GM23248 (cell line): Measurements from ENCODE around the gene SHB. TPM values are rescaled to one million over a fixed set of nuclear protein-coding genes. Genes with fewer than 3 reads are reported as not detected.
A peak's percentile ranks its signal among the peaks of the same experiment; 100 is the strongest.

ENCODE experiments used
- DNase-seq: peaks from one replicate; pipeline ENCODE4 v3.0.0-alpha.2; 2015
- H2AFZ ChIP-seq: fragments of 200-600 bp; sonication (generic); 2 replicates; pipeline ENCODE4 v1.6.1; 2016; ENCODE audit warnings: antibody characterized with exemption
- H3F3A ChIP-seq: fragments of 200-600 bp; sonication (generic); 2 replicates; pipeline ENCODE4 v1.6.1; 2016; ENCODE audit warnings: mild to moderate bottlenecking, antibody characterized with exemption, mixed run types; ENCODE audit not compliant: insufficient read depth
- H3K27ac ChIP-seq: fragments of 200-600 bp; sonication (generic); 2 replicates; pipeline ENCODE4 v1.5.1; 2016; ENCODE audit warnings: mild to moderate bottlenecking
- H3K27me3 ChIP-seq: fragments of 200-600 bp; sonication (generic); replicated peaks from 2 replicates; pipeline ENCODE4 v1.6.1; 2016; ENCODE audit warnings: mild to moderate bottlenecking; ENCODE audit not compliant: insufficient read depth
- H3K36me3 ChIP-seq: fragments of 200-600 bp; sonication (generic); 2 replicates; pipeline ENCODE4 v1.6.1; 2016; ENCODE audit warnings: low read depth, mild to moderate bottlenecking
- H3K4me1 ChIP-seq: fragments of 200-600 bp; sonication (generic); 2 replicates; pipeline ENCODE4 v1.6.1; 2016; ENCODE audit warnings: mild to moderate bottlenecking; ENCODE audit not compliant: insufficient read depth
- H3K4me2 ChIP-seq: fragments of 200-600 bp; sonication (generic); one replicate; pipeline ENCODE4 v1.6.1; 2016; ENCODE audit warnings: mild to moderate bottlenecking; ENCODE audit not compliant: unreplicated experiment
- H3K4me3 ChIP-seq: fragments of 200-600 bp; sonication (generic); 2 replicates; pipeline ENCODE4 v1.5.1; 2016; ENCODE audit warnings: mild to moderate bottlenecking
- H3K79me2 ChIP-seq: fragments of 200-600 bp; sonication (generic); 2 replicates; pipeline ENCODE4 v1.6.1; 2016; ENCODE audit warnings: mild to moderate bottlenecking; ENCODE audit not compliant: insufficient read depth
- H3K9ac ChIP-seq: fragments of 200-600 bp; sonication (generic); 2 replicates; pipeline ENCODE4 v1.6.1; 2016; ENCODE audit warnings: mild to moderate bottlenecking
- H3K9me2 ChIP-seq: fragments of 200-600 bp; sonication (generic); 2 replicates; pipeline ENCODE4 v1.6.1; 2016; ENCODE audit warnings: mixed run types, mild to moderate bottlenecking, moderate library complexity; ENCODE audit not compliant: insufficient read depth
- H3K9me3 ChIP-seq: fragments of 200-600 bp; sonication (generic); one replicate; pipeline ENCODE4 v1.6.1; 2017; ENCODE audit warnings: low read depth
- H4K20me1 ChIP-seq: fragments of 200-600 bp; sonication (generic); 2 replicates; pipeline ENCODE4 v1.6.0; 2016; ENCODE audit not compliant: insufficient read depth
- EZH2 ChIP-seq: fragments of 200-600 bp; sonication (generic); IDR thresholded peaks from 2 replicates; pipeline ENCODE4 v1.6.1; 2018; ENCODE audit warnings: antibody characterized with exemption, mild to moderate bottlenecking; ENCODE audit not compliant: insufficient read depth, poor library complexity, severe bottlenecking
- EZH2phosphoT487 ChIP-seq: fragments of 200-600 bp; sonication (generic); IDR thresholded peaks from 2 replicates; pipeline ENCODE4 v1.6.1; 2018; ENCODE audit warnings: antibody characterized with exemption, moderate library complexity, mild to moderate bottlenecking, low read depth; ENCODE audit not compliant: insufficient read depth
- WGBS, 2 experiments: methylation state at CpG; one replicate each; pipeline ENCODE4 v1.1.6; 2015 to 2017; ENCODE audit warnings: low lambda C conversion rate in 2 of 2, low coverage in 1 of 2; ENCODE audit errors: missing lambda C conversion rate in 2 of 2; 5-methylcytosine and 5-hydroxymethylcytosine counted together
- in situ Hi-C: fragments of 300-500 bp; cut with MboI; formaldehyde crosslinking; loops from 2 replicates; pipeline ENCODE4 v1.15.0; 2020
- polyA plus RNA-seq: library from polyadenylated mRNA; unstranded; fragments of >200 nt; fragmentation: Nextera tagmentation; extraction: Ambion mirVana; gene quantifications from 2 replicates; pipeline ENCODE4 v1.2.1, GENCODE V29; 2016
- total RNA-seq: library from RNA; depleted of rRNA; stranded (reverse); fragments of >200 nt; shearing (Covaris generic); gene quantifications from 2 replicates; pipeline ENCODE4 v1.2.3, GENCODE V29; 2014

The SHB gene
- total and polyA plus RNA-seq, 2 experiments from 2014 or later, result 3.9 to 11.1 TPM

DNA sequence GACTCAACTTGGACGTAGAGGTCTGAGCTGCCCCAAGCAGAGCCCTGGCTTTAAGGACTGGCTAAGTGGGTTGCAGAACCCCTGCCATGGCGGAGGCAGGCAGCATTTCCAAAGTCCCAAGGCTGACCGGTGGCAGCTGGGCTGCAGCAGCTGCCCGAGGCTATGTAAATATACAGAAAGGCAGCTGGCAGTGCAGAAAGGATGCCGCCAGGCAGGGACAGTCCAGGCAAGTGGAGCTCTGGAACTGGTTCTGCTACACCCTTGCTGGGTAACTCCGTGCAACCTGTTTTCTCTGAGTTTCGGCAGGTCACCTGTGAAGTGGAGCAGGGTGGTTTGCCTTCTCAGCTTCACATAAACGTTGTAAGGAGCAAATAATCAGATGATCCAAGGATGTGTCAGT lies 46.0 kb downstream of the SHB start:
- H3K9me2 ChIP-seq, result no peaks in the 10 kb centered on the region
- H3K4me1 ChIP-seq, result peaks cover 66% of the 10 kb centered on the region
- H4K20me1 ChIP-seq, result no peaks in the 10 kb centered on the region
- TF ChIP-seq EZH2 (no peak), EZH2phosphoT487 (no peak)
- WGBS, 2 experiments, result 77 to 89% methylated on average over 7 to 8 of the region's 8 CpGs
- no peaks in the 10 kb centered on the region for H3K9me3 ChIP-seq
- in situ Hi-C loops, result no loop called here
- no peaks in the 10 kb centered on the region for H3K36me3 ChIP-seq
- H3K79me2 ChIP-seq, result peaks cover 78% of the 10 kb centered on the region
- H2AFZ ChIP-seq, result no peak overlapping the region
- peaks cover 54% of the 10 kb centered on the region for H3F3A ChIP-seq
- no peak overlapping the region for H3K4me3 ChIP-seq
- no peak for DNase-seq
- H3K27ac ChIP-seq, result no peak overlapping the region
- no peak overlapping the region for H3K4me2 ChIP-seq
- H3K27me3 ChIP-seq, result no peaks in the 10 kb centered on the region
- no peak overlapping the region for H3K9ac ChIP-seq

DNA sequence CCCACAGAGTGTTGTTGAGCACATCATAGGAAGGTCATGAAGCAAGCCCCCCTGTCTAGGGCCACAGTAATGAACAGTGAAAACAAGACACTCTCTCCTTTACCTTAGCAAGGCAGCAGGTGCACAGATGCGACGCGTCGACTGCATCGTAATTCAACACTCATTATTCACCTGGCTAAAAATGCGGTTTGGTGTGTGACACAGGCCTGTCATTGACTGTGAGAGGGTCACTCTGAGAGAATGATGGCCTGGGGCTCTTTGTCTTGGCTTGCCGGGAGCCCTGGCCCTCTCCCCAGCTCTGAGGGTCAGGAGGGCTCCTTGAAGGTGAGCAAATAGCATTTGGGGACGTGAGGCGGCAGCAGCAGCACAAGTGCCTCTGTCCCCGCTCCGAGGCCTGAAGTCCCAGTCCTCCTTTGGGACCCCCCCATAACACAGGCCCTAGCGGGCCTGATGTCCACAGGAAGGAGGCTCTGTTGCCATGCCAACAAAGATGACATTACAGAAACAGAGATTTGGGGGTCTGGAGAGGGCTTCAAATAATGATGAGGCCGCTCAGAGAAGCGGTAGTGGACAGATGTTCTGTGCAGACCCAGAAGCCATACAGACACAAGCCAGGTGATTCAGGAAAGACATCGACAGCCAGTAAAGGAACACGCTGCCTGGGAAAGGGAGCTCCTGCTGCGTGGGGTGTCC lies 46.7 kb downstream of the SHB start:
- no peaks in the 10 kb centered on the region for H3K9me2 ChIP-seq
- H3K4me3 ChIP-seq, result no peak overlapping the region
- H3K4me1 ChIP-seq, result peaks cover 68% of the 10 kb centered on the region
- no peaks in the 10 kb centered on the region for H3K9me3 ChIP-seq
- no peak overlapping the region for H2AFZ ChIP-seq
- peaks cover 71% of the 10 kb centered on the region for H3K79me2 ChIP-seq
- TF ChIP-seq EZH2phosphoT487 (no peak), EZH2 (no peak)
- no peaks in the 10 kb centered on the region for H4K20me1 ChIP-seq
- in situ Hi-C loops, result no loop called here
- H3K36me3 ChIP-seq, result no peaks in the 10 kb centered on the region
- no peak for DNase-seq
- no peak overlapping the region for H3K9ac ChIP-seq
- 93 to 96% methylated on average over 17 of the region's 17 CpGs for WGBS, 2 experiments
- no peak overlapping the region for H3K4me2 ChIP-seq
- H3F3A ChIP-seq, result peaks cover 57% of the 10 kb centered on the region
- no peaks in the 10 kb centered on the region for H3K27me3 ChIP-seq
- no peak overlapping the region for H3K27ac ChIP-seq

DNA sequence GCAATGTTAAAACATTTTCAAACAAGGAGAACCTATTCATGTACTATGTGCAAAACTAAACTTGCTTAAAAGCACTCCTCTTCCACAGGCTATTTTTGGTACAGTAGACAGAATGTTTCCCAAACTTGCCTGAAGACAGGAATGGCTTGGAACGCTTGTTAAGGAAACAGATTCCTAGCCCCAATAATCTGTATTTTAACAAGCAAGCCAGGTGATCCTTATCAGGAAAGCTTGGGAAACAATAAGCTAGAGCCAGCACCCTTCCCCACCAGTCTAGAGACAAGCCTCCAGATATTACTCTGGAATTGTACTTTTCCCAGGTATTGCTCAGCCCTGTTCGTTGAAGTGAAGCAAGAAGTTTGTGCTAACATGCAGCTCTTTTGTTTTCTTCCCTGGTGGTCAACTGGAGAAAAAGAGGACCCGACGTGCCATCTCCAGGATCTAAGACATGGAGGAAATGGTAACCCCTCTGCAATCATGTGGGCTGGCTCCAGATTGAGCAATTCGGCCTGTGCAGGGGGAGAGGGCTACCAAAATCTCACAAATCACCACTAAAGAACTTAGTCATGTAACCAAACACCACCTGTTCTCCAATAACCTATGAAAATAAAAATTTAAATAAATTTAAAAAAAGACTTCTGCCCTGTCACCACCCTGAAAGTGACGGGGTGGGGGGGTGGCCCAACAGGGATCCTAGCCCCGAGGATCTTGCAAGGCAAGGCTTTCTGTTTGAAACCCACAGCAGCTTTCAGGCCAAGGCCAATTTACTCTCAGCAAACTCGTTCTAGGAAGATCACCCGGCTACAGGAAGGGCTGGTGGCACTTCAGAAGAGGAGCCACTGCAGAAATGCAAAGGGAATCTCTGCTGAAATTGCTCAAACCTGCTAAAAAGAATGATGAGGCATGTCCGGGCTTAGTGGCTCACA lies 48.6 kb downstream of the SHB start:
- H2AFZ ChIP-seq, result no peak overlapping the region
- no peaks in the 10 kb centered on the region for H4K20me1 ChIP-seq
- TF ChIP-seq EZH2 (no peak), EZH2phosphoT487 (no peak)
- WGBS, 2 experiments, result 73 to 74% methylated on average over 10 of the region's 10 CpGs
- H3K9ac ChIP-seq, result peak overlapping the region; percentile 61; the same call in 1 of the 2 replicates
- H3K79me2 ChIP-seq, result peaks cover 67% of the 10 kb centered on the region
- no peaks in the 10 kb centered on the region for H3K36me3 ChIP-seq
- no peak overlapping the region for H3K4me3 ChIP-seq
- in situ Hi-C loops, result no loop called here
- DNase-seq, result no peak
- no peaks in the 10 kb centered on the region for H3K9me2 ChIP-seq
- no peaks in the 10 kb centered on the region for H3K9me3 ChIP-seq
- 0 out of 2 replicates have a peak overlapping the region, but pooled peaks have one; percentile 77 for H3K27ac ChIP-seq
- peaks cover 68% of the 10 kb centered on the region for H3K4me1 ChIP-seq
- H3K4me2 ChIP-seq, result peak overlapping the region; percentile 63
- peaks cover 57% of the 10 kb centered on the region for H3F3A ChIP-seq
- no peaks in the 10 kb centered on the region for H3K27me3 ChIP-seq

DNA sequence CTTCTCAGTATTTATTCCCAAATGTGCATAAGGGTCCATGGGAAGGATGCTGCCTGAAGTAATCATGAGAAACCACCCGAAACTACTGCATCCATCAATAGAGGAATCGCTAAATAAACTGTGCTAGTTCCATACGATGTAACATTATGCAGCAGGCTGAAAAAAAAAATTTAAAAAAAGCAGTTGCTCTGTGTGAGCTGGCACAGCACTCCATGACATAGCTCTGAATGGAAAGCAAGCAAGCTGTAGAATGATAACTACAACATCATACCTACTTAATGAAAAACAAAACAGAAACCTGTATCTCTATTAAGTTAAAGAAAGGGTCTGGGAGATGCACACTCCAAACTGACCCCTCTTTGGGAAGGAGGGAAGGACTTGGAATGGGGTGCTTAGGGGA lies 49.3 kb downstream of the SHB start:
- Histone ChIP-seq H3K36me3 (no peaks in the 10 kb centered on the region), H3K27me3 (no peaks in the 10 kb centered on the region), H3K27ac (peak overlapping the region; percentile 77), H3K4me3 (no peak overlapping the region), H2AFZ (no peak overlapping the region), H3K9me2 (no peaks in the 10 kb centered on the region), H3K9ac (peak overlapping the region; percentile 61), H3K9me3 (no peaks in the 10 kb centered on the region), H3K79me2 (peaks cover 64% of the 10 kb centered on the region), H3F3A (peaks cover 54% of the 10 kb centered on the region), H4K20me1 (no peaks in the 10 kb centered on the region), H3K4me1 (peaks cover 62% of the 10 kb centered on the region), H3K4me2 (peak overlapping the region; percentile 63)
- 27 to 33% methylated on average over 3 of the region's 3 CpGs for WGBS, 2 experiments
- TF ChIP-seq EZH2phosphoT487 (no peak), EZH2 (no peak)
- in situ Hi-C loops, result no loop called here
- DNase-seq, result peak; percentile 63
